OCI-LY3 (cell line): ENCODE measurements around the gene MROH8.
"Not testable (repeated sequence)": the region's sequence is repeated elsewhere in the genome, so short reads cannot be mapped to it uniquely, and the experiment has no call there.

Source experiments
- H2AFZ ChIP-seq: fragments of 200-600, 300-600 bp; shearing (Covaris generic); 2 replicates; pipeline ENCODE4 v1.6.0; 2014; ENCODE audit warnings: antibody characterized with exemption, low read depth, low read length
- H3K27ac ChIP-seq: fragments of 200-600, 300-600 bp; sonication (generic); 2 replicates; pipeline ENCODE4 v1.5.1; 2014; ENCODE audit warnings: mild to moderate bottlenecking, low read length, moderate library complexity, mixed read lengths
- H3K27me3 ChIP-seq: fragments of 200-600, 300-600 bp; sonication (generic); 2 replicates; pipeline ENCODE4 v1.6.1; 2014; ENCODE audit warnings: low read depth, low read length, mixed read lengths
- H3K36me3 ChIP-seq: fragments of 200-600, 300-600 bp; sonication (generic); replicated peaks from 2 replicates; pipeline ENCODE3; 2014; ENCODE audit warnings: low read depth, low read length, mixed read lengths
- H3K4me1 ChIP-seq: fragments of 300-600, 200-600 bp; sonication (generic); 2 replicates; pipeline ENCODE4 v1.6.1; 2014; ENCODE audit warnings: low read length, mixed read lengths
- H3K4me2 ChIP-seq: fragments of 200-600, 300-600 bp; sonication (generic); 2 replicates; pipeline ENCODE4 v1.6.1; 2014; ENCODE audit warnings: low read length, mixed read lengths
- H3K4me3 ChIP-seq: fragments of 300-600, 200-600 bp; sonication (generic); 2 replicates; pipeline ENCODE4 v1.5.1; 2014; ENCODE audit warnings: antibody characterized with exemption, mild to moderate bottlenecking, low read length, moderate library complexity
- H3K79me2 ChIP-seq: fragments of 300-600, 200-600 bp; shearing (Covaris generic); 2 replicates; pipeline ENCODE4 v1.6.1; 2014; ENCODE audit warnings: mild to moderate bottlenecking, low read length, mixed read lengths
- H3K9ac ChIP-seq: fragments of 300-600, 200-600 bp; shearing (Covaris generic); 2 replicates; pipeline ENCODE4 v1.6.0; 2014; ENCODE audit warnings: mild to moderate bottlenecking, low read length, moderate library complexity
- H3K9me3 ChIP-seq: fragments of 200-600, 300-600 bp; shearing (Covaris generic); 2 replicates; pipeline ENCODE4 v1.6.1; 2014; ENCODE audit warnings: low read length, mixed read lengths; ENCODE audit not compliant: insufficient read depth
- H4K20me1 ChIP-seq: fragments of 200-600, 300-600 bp; sonication (generic); 2 replicates; pipeline ENCODE4 v1.6.1; 2016; ENCODE audit warnings: low read length, mixed read lengths; ENCODE audit not compliant: insufficient read depth
- CTCF ChIP-seq: fragments of 200-600, 300-600 bp; sonication (generic); IDR thresholded peaks from 2 replicates; pipeline ENCODE4 v1.5.1; 2014; ENCODE audit warnings: antibody characterized with exemption, low read length, low read depth
- EZH2phosphoT487 ChIP-seq: fragments of 200-600 bp; shearing (Covaris generic); IDR thresholded peaks from 2 replicates; pipeline ENCODE4 v1.6.1; 2018; ENCODE audit warnings: antibody characterized with exemption, mixed run types, low read depth

MROH8 gene

GRCh38 chr20:37131486-37131885, 47.9 kb downstream of the MROH8 start:
- Histone ChIP-seq H3K9me3 (no peaks in the 10 kb centered on the region), H3K36me3 (no peaks in the 10 kb centered on the region), H3K4me1 (no peaks in the 10 kb centered on the region), H4K20me1 (no peaks in the 10 kb centered on the region), H3K4me3 (no peak overlapping the region), H3K27ac (no peak overlapping the region), H3K4me2 (no peak overlapping the region), H3K79me2 (no peaks in the 10 kb centered on the region), H3K9ac (no peak overlapping the region), H2AFZ (no peak overlapping the region), H3K27me3 (peaks cover 8% of the 10 kb centered on the region; the same call in 1 of the 2 replicates)
- no peak for TF ChIP-seq CTCF
- no peak for TF ChIP-seq EZH2phosphoT487

- Histone ChIP-seq H3K4me3 (no peak overlapping the region), H3K9me3 (no peaks in the 10 kb centered on the region), H3K9ac (no peak overlapping the region), H2AFZ (no peak overlapping the region), H3K79me2 (no peaks in the 10 kb centered on the region), H3K36me3 (no peaks in the 10 kb centered on the region), H3K27ac (no peak overlapping the region), H4K20me1 (no peaks in the 10 kb centered on the region), H3K4me2 (no peak overlapping the region), H3K4me1 (no peaks in the 10 kb centered on the region), H3K27me3 (peaks cover 3% of the 10 kb centered on the region; the same call in 1 of the 2 replicates)
- TF ChIP-seq EZH2phosphoT487 (no peak), CTCF (no peak)
Measured at GRCh38 chr20:37128803-37129202, 50.5 kb downstream of the MROH8 start.

GRCh38 chr20:37126290-37126689, 53.1 kb downstream of the MROH8 start:
- not testable (repeated sequence) for H3K4me2 ChIP-seq, H3K4me1 ChIP-seq, H4K20me1 ChIP-seq, H3K4me3 ChIP-seq, H2AFZ ChIP-seq, H3K36me3 ChIP-seq, H3K27ac ChIP-seq, H3K27me3 ChIP-seq, H3K9ac ChIP-seq, H3K79me2 ChIP-seq, H3K9me3 ChIP-seq

GRCh38 chr20:37123441-37123840, 55.9 kb downstream of the MROH8 start:
- Histone ChIP-seq H3K27me3 (no peaks in the 10 kb centered on the region), H3K27ac (no peak overlapping the region), H3K9me3 (no peaks in the 10 kb centered on the region), H3K4me3 (no peak overlapping the region), H3K79me2 (no peaks in the 10 kb centered on the region), H3K9ac (no peak overlapping the region), H2AFZ (no peak overlapping the region), H4K20me1 (no peaks in the 10 kb centered on the region), H3K4me1 (no peaks in the 10 kb centered on the region), H3K4me2 (no peak overlapping the region), H3K36me3 (no peaks in the 10 kb centered on the region)
- TF ChIP-seq EZH2phosphoT487 (no peak), CTCF (no peak)

GRCh38 chr20:37120497-37120896, 58.9 kb downstream of the MROH8 start:
- no peak overlapping the region for H3K27ac ChIP-seq
- no peaks in the 10 kb centered on the region for H3K4me1 ChIP-seq
- H4K20me1 ChIP-seq = no peaks in the 10 kb centered on the region
- H3K36me3 ChIP-seq = no peaks in the 10 kb centered on the region
- H3K9ac ChIP-seq = no peak overlapping the region
- no peak overlapping the region for H3K4me3 ChIP-seq
- no peaks in the 10 kb centered on the region for H3K9me3 ChIP-seq
- no peak overlapping the region for H2AFZ ChIP-seq
- no peak for TF ChIP-seq EZH2phosphoT487
- no peak for TF ChIP-seq CTCF
- H3K27me3 ChIP-seq = no peaks in the 10 kb centered on the region
- H3K4me2 ChIP-seq = no peak overlapping the region
- no peaks in the 10 kb centered on the region for H3K79me2 ChIP-seq
